Measurements from ENCODE around the gene PDE4D.

GRCh38 chr5:59582746-59583145 lies 310.8 kb downstream of the PDE4D start:
- TF ChIP-seq CTCF (IDR thresholded peaks at IDR 0.05), result no peak
- no peak for TF ChIP-seq POLR2A (IDR thresholded peaks at IDR 0.05)
